ENCODE data around the gene ASB6.
A peak's percentile ranks its signal among the peaks of the same experiment; 100 is the strongest.

The ASB6 gene

GRCh38 chr9:129620669-129621295 is 21.2 kb downstream of the ASB6 start, which contains the start of gene C9orf50:
Gene C9orf50 (minus strand): TSS chr9:129621101. CDS start chr9:129620574, 527 bp downstream.
- Histone ChIP-seq H3K9me3 (ENCODE audit: control insufficient read depth, insufficient read depth, low read length) (no peaks in the 10 kb centered on the region), H3K36me3 (ENCODE audit: insufficient read depth, low read length) (no peaks in the 10 kb centered on the region), H3K9ac (ENCODE audit: low read depth, low read length) (peak within 1 kb of the TSS; percentile 43), H3K4me1 (ENCODE audit: insufficient read depth, low read length) (peaks cover 3% of the 10 kb centered on the region; the same call in 1 of the 2 replicates)

- peaks cover 3% of the 10 kb centered on the region; the same call in 1 of the 2 replicates for H3K4me1 ChIP-seq (ENCODE audit: insufficient read depth, low read length)
- H3K36me3 ChIP-seq (ENCODE audit: insufficient read depth, low read length), result no peaks in the 10 kb centered on the region
- no peaks in the 10 kb centered on the region for H3K9me3 ChIP-seq (ENCODE audit: control insufficient read depth, insufficient read depth, low read length)
- H3K9ac ChIP-seq (ENCODE audit: low read depth, low read length), result peak overlapping the region; percentile 43
These were observed 21.9 kb downstream of the ASB6 start for GRCh38 chr9:129619787-129620668.

GRCh38 chr9:129617167-129617566 is 24.8 kb downstream of the ASB6 start:
- Histone ChIP-seq H3K36me3 (ENCODE audit: insufficient read depth, low read length) (no peaks in the 10 kb centered on the region), H3K9me3 (ENCODE audit: control insufficient read depth, insufficient read depth, low read length) (no peaks in the 10 kb centered on the region), H3K4me1 (ENCODE audit: insufficient read depth, low read length) (peaks cover 3% of the 10 kb centered on the region; the same call in 1 of the 2 replicates), H3K9ac (ENCODE audit: low read depth, low read length) (no peak overlapping the region)

- Histone ChIP-seq H3K9me3 (ENCODE audit: control insufficient read depth, insufficient read depth, low read length) (no peaks in the 10 kb centered on the region), H3K4me1 (ENCODE audit: insufficient read depth, low read length) (peaks cover 3% of the 10 kb centered on the region; the same call in 1 of the 2 replicates), H3K9ac (ENCODE audit: low read depth, low read length) (no peak overlapping the region), H3K36me3 (ENCODE audit: insufficient read depth, low read length) (no peaks in the 10 kb centered on the region)
These were observed 26.3 kb downstream of the ASB6 start for GRCh38 chr9:129615407-129616285.

GRCh38 chr9:129614932-129615331 is 27.0 kb downstream of the ASB6 start:
- Histone ChIP-seq H3K4me1 (ENCODE audit: insufficient read depth, low read length) (peaks cover 3% of the 10 kb centered on the region; the same call in 1 of the 2 replicates), H3K9ac (ENCODE audit: low read depth, low read length) (no peak overlapping the region), H3K9me3 (ENCODE audit: control insufficient read depth, insufficient read depth, low read length) (no peaks in the 10 kb centered on the region), H3K36me3 (ENCODE audit: insufficient read depth, low read length) (no peaks in the 10 kb centered on the region)

- Histone ChIP-seq H3K9ac (ENCODE audit: low read depth, low read length) (no peak overlapping the region), H3K9me3 (ENCODE audit: control insufficient read depth, insufficient read depth, low read length) (no peaks in the 10 kb centered on the region), H3K4me1 (ENCODE audit: insufficient read depth, low read length) (peaks cover 7% of the 10 kb centered on the region), H3K36me3 (ENCODE audit: insufficient read depth, low read length) (no peaks in the 10 kb centered on the region)
These were observed 28.3 kb downstream of the ASB6 start for GRCh38 chr9:129613520-129614175.

GRCh38 chr9:129612815-129613519 is 29.0 kb downstream of the ASB6 start:
- Histone ChIP-seq H3K9ac (ENCODE audit: low read depth, low read length) (no peak overlapping the region), H3K4me1 (ENCODE audit: insufficient read depth, low read length) (peaks cover 7% of the 10 kb centered on the region), H3K9me3 (ENCODE audit: control insufficient read depth, insufficient read depth, low read length) (no peaks in the 10 kb centered on the region), H3K36me3 (ENCODE audit: insufficient read depth, low read length) (no peaks in the 10 kb centered on the region)

GRCh38 chr9:129612123-129612522 is 29.8 kb downstream of the ASB6 start:
- H3K9me3 ChIP-seq (ENCODE audit: control insufficient read depth, insufficient read depth, low read length), result no peaks in the 10 kb centered on the region
- H3K4me1 ChIP-seq (ENCODE audit: insufficient read depth, low read length), result peaks cover 14% of the 10 kb centered on the region
- no peak overlapping the region for H3K9ac ChIP-seq (ENCODE audit: low read depth, low read length)
- H3K36me3 ChIP-seq (ENCODE audit: insufficient read depth, low read length), result no peaks in the 10 kb centered on the region

- Histone ChIP-seq H3K36me3 (ENCODE audit: insufficient read depth, low read length) (no peaks in the 10 kb centered on the region), H3K9ac (ENCODE audit: low read depth, low read length) (peak overlapping the region; percentile 30), H3K4me1 (ENCODE audit: insufficient read depth, low read length) (peaks cover 15% of the 10 kb centered on the region; the same call in 1 of the 2 replicates), H3K9me3 (ENCODE audit: control insufficient read depth, insufficient read depth, low read length) (no peaks in the 10 kb centered on the region)
These were observed 30.6 kb downstream of the ASB6 start for GRCh38 chr9:129611307-129611800.

- Histone ChIP-seq H3K36me3 (ENCODE audit: insufficient read depth, low read length) (no peaks in the 10 kb centered on the region), H3K9me3 (ENCODE audit: control insufficient read depth, insufficient read depth, low read length) (no peaks in the 10 kb centered on the region), H3K4me1 (ENCODE audit: insufficient read depth, low read length) (peaks cover 15% of the 10 kb centered on the region; the same call in 1 of the 2 replicates), H3K9ac (ENCODE audit: low read depth, low read length) (peak overlapping the region; percentile 63)
These were observed 31.3 kb downstream of the ASB6 start for GRCh38 chr9:129610473-129611306.

- Histone ChIP-seq H3K9me3 (ENCODE audit: control insufficient read depth, insufficient read depth, low read length) (no peaks in the 10 kb centered on the region), H3K4me1 (ENCODE audit: insufficient read depth, low read length) (peaks cover 15% of the 10 kb centered on the region; the same call in 1 of the 2 replicates), H3K9ac (ENCODE audit: low read depth, low read length) (peak overlapping the region; percentile 63; the same call in 1 of the 2 replicates), H3K36me3 (ENCODE audit: insufficient read depth, low read length) (no peaks in the 10 kb centered on the region)
These were observed 31.8 kb downstream of the ASB6 start for GRCh38 chr9:129610213-129610472.

GRCh38 chr9:129609486-129610212 is 32.3 kb downstream of the ASB6 start:
- no peaks in the 10 kb centered on the region for H3K9me3 ChIP-seq (ENCODE audit: control insufficient read depth, insufficient read depth, low read length)
- H3K9ac ChIP-seq (ENCODE audit: low read depth, low read length), result peak overlapping the region; percentile 23; the same call in 1 of the 2 replicates
- H3K4me1 ChIP-seq (ENCODE audit: insufficient read depth, low read length), result peaks cover 15% of the 10 kb centered on the region; the same call in 1 of the 2 replicates
- H3K36me3 ChIP-seq (ENCODE audit: insufficient read depth, low read length), result no peaks in the 10 kb centered on the region

Measured in ES-I3 (cell line).